GM21381 (cell line): Measurements from ENCODE around the gene ACACB.

Experiments
- ATAC-seq: cut with Tn5 transposase; IDR thresholded peaks from one replicate; pipeline ENCODE4 v1.9.1; 2021; ENCODE audit warnings: mild to moderate bottlenecking, moderate library complexity; ENCODE audit not compliant: unreplicated experiment

The ACACB gene

GRCh38 chr12:109115758-109116610 lies at the start of gene ACACB:
TSS of gene ACACB (plus strand) at chr12:109116587. CDS start at chr12:109139406, 22,819 bp downstream.
- ATAC-seq = no peak

DNA sequence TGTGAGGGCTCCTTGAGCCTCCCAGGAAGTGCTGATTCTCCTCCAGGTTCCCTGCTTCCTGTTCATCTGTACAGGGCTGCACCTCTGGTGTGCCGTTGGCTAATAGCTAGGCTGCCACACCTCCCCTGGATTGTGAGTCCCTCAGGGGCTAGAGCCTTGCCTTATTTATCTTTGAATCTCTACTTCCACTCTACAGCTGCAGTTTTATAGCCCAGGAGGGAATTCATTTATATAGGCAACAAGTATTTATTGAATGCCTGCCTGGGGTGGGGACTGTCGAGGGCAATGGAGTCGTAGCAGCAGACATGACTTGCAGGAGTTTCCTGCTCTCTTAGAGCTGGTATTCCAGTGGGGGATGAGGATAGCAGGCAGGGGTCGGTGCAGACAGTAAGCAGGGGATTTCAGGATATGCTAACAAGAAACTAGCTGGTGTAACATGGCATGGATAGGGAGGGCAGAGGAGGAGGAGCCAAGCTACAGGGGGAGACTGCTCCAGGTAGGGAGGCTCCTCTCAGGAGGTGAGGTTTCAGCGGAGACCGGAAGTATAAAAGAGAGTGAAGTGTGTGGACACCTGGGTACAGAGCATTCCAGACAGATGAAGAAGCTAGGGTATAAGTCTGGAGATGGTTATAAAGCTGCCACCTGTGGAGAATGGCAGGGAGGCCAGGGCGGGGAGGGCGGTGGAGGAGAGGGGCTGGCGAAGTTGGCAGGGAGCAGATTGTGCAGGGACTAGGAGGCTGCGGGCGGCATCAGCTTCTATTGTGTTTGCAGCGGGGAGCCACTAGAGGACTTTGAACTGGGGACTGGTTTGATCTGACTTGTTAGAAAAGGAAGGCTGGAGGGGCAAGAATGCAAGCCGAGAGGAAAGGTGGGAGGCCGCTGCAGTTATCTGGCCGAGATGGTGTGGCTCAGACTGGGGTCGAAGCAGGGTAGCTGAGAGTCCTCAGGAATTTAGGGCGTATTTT lies 46.8 kb upstream of the ACACB start:
- no peak for ATAC-seq

- ATAC-seq = no peak
These were observed 41.5 kb upstream of the ACACB start for GRCh38 chr12:109074866-109075265.

DNA sequence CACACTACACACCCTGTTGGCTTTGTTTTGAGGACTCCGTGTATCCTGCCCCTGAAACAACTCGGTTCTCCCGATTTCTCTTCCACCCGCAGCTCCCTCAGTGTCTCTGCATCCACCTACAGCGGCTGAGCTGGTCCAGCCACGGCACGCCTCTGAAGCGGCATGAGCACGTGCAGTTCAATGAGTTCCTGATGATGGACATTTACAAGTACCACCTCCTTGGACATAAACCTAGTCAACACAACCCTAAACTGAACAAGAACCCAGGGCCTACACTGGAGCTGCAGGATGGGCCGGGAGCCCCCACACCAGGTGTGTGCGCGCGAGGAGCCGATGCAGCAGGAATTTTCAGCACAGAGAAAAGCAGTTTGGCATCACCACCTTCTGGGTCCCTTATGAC lies 33.6 kb upstream of the ACACB start:
- ATAC-seq = no peak

DNA sequence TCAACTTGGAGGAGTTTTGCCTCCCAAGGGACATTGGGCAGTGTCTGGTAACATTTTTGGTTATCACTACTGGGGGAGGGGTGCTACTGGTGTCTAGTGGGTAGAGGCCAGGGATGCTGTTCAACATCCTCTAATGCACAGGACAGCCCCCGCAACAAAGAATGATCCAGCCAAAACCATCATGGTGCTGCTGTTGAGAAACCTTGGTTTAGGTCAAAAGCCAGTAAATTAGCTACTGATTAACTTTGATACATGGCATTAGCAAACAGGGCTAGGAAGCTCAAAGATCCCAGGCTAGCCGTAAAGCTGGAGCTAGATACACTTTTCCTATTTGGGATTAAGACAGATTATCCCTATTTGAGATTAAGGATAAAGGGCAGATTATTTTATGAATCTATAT lies 32.0 kb upstream of the ACACB start:
- ATAC-seq = no peak

DNA sequence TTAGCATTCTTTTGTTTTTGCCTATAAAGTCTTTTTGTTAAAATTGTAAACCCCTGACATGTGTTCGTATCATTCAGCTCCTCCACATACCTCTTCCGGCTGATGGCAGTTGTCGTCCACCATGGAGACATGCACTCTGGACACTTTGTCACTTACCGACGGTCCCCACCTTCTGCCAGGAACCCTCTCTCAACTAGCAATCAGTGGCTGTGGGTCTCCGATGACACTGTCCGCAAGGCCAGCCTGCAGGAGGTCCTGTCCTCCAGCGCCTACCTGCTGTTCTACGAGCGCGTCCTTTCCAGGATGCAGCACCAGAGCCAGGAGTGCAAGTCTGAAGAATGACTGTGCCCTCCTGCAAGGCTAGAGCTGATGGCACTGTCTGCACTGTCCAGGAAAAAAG lies 30.8 kb upstream of the ACACB start:
- ATAC-seq = no peak

DNA sequence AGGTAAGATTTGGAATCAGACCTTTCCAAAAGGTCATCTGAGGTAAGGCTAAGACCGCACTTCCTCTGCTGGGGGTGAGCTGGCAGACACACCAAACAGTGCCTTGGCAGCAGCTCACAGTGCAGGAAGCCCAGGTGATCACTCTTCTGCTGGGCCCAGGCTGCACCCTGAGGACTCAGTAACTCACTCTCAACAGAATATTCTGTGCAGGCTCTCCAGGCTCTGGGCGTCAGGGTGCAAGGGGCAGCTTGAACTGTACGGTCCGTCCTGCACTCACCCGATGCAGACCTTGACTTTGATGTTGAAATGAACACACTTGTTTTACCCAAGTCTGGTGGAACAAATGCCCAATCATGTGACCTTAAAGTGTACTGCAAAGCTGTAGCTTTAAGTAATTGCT lies 29.1 kb upstream of the ACACB start:
- no peak for ATAC-seq

- ATAC-seq = no peak
These were observed 27.6 kb upstream of the ACACB start for GRCh38 chr12:109088818-109089217.

- no peak for ATAC-seq
These were observed 26.7 kb upstream of the ACACB start for GRCh38 chr12:109089683-109090082.

DNA sequence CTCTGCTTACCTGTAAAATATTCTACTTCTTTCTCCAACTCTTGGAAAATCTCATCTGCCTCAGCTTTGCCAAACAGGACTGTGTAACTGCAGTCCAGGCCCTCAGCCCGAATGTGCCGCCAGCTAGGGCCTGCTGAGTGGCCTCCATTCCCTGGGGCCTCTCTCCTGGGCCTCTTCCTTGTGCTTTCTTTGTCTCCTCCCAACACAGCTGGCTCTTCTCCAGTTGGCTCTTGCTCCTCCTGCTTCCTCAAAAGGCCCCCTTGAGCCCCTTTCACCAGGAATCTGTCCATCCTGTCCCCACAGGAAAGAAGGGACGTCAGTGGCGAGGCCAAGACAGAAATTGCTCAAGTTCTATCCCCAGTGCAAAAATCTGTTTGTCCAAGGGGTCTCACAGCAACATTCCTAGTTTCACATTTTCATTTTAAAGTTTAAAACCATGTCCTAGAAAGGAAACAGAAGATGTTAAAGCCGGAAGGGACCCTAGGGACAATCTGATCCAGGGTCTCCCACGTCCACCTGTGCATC lies 23.8 kb upstream of the ACACB start:
- no peak for ATAC-seq

DNA sequence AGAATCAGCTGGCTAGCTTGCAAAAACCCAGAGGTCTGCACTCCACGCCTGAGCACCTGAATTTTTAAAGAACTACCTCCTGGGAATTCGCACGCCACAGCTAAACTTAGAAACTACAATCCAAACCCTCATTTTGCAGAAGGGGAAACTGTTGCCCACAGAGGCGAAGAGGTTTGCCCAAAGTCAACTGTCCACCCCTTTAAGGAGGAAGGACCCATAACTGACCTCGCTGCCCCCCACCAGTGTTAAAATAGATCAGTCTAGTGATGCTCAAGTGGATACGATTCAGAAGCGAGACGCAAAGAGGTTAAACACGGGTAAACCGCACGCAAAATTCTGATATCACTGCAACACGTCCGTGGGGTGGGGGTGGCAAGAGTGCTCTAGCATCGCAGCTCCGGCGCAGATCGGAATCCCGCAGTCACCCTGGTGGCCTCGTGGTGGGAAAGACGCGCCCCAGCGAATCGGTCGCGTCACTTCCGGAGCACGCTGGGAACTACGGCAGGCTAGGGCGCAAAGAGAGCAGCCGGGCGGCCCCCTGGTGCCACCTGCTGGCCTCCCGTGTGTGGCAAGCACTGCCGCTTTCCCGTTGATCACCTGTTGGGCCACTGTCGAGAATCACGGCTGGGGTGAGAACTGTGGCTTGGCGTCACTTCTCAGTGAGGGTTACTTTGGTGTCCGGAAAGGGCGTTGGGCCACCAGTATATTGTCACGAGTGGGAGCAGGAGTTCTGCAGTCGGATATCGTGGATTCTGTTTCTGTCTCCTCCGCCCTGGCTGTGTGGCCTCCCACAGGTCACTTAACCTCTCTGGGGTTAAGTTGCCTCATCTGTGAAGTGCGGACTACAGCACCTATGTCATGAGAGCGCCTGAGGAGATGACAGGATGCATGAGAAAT lies 23.1 kb upstream of the ACACB start, which contains the start of gene ALKBH2:
Gene ALKBH2, minus strand, starts transcription at position 451 of the 897 bp plus-strand sequence. CDS start 686 bp downstream, outside the sequence.
- peak; percentile 68 for ATAC-seq

DNA sequence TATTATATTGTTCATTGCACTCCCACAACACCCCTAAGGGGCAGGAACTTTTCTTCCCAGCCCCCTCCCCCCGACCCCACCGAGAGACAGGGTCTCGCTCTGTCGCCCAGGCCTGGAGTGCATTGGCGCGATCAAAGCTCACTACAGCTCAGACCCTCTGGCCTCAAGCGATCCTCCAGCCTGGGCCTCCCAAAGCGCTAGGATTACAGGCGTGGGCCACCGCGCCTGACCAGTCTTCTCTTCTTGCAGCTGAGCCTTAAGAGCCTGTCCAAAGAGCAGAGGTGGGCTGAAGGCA lies 19.3 kb upstream of the ACACB start:
- ATAC-seq = no peak

- ATAC-seq = peak; percentile 83
These were observed 18.8 kb upstream of the ACACB start, which contains the start of gene UNG for GRCh38 chr12:109097435-109098182. TSS of gene UNG (plus strand) at chr12:109097597. CDS start at chr12:109097680, 83 bp downstream.

GRCh38 chr12:109098183-109098604 lies 18.2 kb upstream of the ACACB start:
- ATAC-seq = peak; percentile 26

DNA sequence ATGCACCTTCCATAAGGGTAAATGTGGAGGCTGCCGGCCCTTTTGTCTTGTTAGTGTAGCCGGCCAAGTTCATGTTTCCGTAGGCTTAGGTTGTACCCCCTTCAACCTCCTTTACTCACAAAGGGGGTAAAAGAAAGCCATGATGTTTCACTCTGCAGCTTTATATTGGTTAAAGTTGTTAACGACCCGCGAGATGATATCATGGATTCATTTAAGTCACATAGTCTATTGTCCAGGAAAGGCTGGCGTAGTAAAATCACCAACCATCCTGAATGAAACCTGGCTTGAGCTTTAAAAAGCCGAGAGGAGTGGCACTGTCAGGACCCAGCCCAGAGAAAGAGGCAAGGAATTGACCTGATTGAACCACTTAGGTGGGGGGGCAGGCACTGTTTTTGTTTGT lies 17.7 kb upstream of the ACACB start:
- no peak for ATAC-seq

DNA sequence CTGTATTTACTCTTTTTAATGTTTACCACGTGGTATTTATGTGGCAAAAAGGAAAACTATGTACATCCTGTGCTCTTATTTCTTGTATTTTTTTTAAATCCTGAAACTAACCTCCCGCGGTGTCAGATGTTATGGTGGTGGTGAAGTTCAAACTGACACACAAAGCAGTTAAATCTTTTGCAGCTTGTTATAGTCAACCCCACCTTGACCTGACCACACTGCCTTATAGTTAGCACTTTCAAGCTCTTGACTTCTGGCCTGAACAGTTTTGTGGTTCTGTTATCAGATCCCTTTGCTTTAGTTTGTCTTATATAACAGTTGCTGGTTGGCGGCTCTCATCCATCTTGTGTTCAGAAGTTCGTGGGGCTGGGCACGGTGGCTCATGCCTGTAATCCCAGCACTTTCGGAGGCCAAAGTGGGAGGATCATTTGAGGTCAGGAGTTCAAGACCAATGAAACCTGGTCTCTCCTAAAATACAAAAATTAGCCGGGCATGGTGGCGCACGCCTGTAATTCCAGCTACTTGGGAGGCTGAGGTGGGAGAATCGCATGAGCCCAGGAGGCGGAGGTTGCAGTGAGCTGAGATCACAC lies 16.9 kb upstream of the ACACB start:
- ATAC-seq = no peak

GRCh38 chr12:109100741-109101140 lies 15.6 kb upstream of the ACACB start:
- no peak for ATAC-seq

GRCh38 chr12:109102491-109102890 lies 13.9 kb upstream of the ACACB start:
- no peak for ATAC-seq

DNA sequence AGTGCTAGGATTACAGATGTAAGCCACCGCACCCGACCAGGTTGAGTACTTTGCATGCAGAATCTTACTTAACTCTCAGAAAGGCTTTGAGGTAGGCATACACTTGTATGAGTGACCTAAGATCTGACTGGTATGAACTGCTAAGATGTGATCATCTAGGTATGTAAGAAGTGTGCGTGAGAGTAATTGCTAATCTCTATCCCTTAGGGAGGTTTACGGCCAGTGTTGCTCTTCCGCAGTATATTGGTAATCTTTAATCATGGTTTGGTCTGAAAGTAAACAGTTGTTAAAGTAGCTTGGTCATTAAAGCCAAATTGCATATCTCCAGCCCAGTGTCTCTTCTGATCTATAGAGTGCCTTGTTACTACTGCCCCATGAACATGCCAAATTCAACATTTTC lies 11.2 kb upstream of the ACACB start:
- ATAC-seq = no peak
